ENCODE data around the gene PCCA. TPM values are rescaled to one million over a fixed set of nuclear protein-coding genes. Genes with fewer than 3 reads are reported as not detected.

PCCA gene
- total RNA-seq, 1 experiment from 2014 or later: 8.9 TPM

DNA sequence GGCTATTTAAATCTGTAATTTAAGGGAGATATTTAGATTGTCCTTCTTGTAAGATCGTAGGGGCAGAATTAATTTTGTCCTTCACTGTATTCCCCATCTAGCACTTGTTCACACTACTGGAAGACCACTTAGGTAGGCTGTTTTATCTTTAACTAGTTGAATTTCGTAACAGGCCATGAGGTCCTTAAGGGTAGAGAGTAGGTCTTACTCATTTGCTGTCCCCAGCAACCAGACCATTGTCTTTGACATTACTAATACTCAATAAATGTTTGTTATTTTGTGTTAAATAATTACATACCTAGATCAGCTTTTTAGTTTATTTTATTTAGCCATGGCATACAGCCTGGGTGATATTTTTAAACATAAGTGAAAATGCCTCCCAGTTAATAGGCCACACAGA is 177.1 kb downstream of the PCCA start:
- no peaks in the 10 kb centered on the region for H3K9me3 Mint-ChIP-seq (ENCODE audit: low read depth, unreplicated experiment)
- no peak overlapping the region for H3K4me3 Mint-ChIP-seq (ENCODE audit: low read depth, unreplicated experiment)
- H3K36me3 Mint-ChIP-seq (ENCODE audit: insufficient read depth, unreplicated experiment): no peaks in the 10 kb centered on the region
- CTCF ChIA-PET: no interaction called here
- no peaks in the 10 kb centered on the region for H3K27me3 Mint-ChIP-seq (ENCODE audit: unreplicated experiment)
- no peaks in the 10 kb centered on the region for H3K4me1 Mint-ChIP-seq (ENCODE audit: low read depth, unreplicated experiment)
- BruUV-seq (replicated peaks): no TSS peak
- H3K27ac Mint-ChIP-seq (ENCODE audit: unreplicated experiment): no peak overlapping the region
- intact Hi-C loops (cut with micrococcal nuclease; ENCODE audit: unreplicated experiment): no loop called here
- DNase-seq: no peak
- no peak for TF ChIP-seq CTCF (IDR thresholded peaks at IDR 0.05; ENCODE audit: unreplicated experiment)

DNA sequence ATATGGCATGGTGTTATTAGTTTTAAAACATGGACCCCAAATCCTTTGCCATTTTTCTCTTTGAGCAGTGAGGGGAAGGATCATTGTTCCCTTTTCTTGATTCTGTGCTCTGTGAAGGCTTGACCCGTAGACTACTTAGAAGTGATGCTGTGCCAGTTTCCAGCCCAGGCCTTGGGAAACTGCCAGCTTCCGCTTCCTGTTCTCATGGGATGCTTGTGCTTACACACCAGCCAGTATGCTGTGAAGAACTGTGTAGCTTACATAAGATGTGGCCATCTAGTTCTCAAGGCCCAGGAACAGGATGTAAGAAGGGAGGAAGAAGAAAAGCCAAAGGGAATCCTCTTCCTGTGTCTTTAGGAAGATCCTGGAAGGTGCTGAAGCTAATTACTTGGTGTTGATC is 180.9 kb downstream of the PCCA start:
- H3K9me3 Mint-ChIP-seq (ENCODE audit: low read depth, unreplicated experiment): no peaks in the 10 kb centered on the region
- H3K27me3 Mint-ChIP-seq (ENCODE audit: unreplicated experiment): no peaks in the 10 kb centered on the region
- H3K36me3 Mint-ChIP-seq (ENCODE audit: insufficient read depth, unreplicated experiment): no peaks in the 10 kb centered on the region
- H3K4me1 Mint-ChIP-seq (ENCODE audit: low read depth, unreplicated experiment): no peaks in the 10 kb centered on the region
- BruUV-seq (replicated peaks): no TSS peak
- TF ChIP-seq CTCF (IDR thresholded peaks at IDR 0.05; ENCODE audit: unreplicated experiment): no peak
- CTCF ChIA-PET: no interaction called here
- intact Hi-C loops (cut with micrococcal nuclease; ENCODE audit: unreplicated experiment): no loop called here
- H3K27ac Mint-ChIP-seq (ENCODE audit: unreplicated experiment): no peak overlapping the region
- no peak overlapping the region for H3K4me3 Mint-ChIP-seq (ENCODE audit: low read depth, unreplicated experiment)
- no peak for DNase-seq

DNA sequence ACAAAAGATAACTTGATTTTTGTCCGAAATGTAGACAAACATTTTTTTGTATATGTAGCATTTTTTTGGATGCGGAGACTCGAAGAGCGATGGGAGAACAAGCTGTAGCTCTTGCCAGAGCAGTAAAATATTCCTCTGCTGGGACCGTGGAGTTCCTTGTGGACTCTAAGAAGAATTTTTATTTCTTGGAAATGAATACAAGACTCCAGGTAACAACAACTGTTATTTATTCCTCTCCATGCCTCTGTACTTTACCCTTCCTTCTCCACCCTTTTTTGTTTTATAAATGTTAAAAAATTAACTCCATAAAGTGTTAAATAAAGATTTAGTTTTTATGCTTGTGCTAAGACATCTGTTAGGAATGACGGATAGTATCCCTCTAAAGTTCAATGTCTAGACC is 184.2 kb downstream of the PCCA start:
- Mint-ChIP-seq H3K27me3 (ENCODE audit: unreplicated experiment) (no peaks in the 10 kb centered on the region), H3K4me3 (ENCODE audit: low read depth, unreplicated experiment) (no peak overlapping the region), H3K4me1 (ENCODE audit: low read depth, unreplicated experiment) (no peaks in the 10 kb centered on the region), H3K27ac (ENCODE audit: unreplicated experiment) (no peak overlapping the region), H3K9me3 (ENCODE audit: low read depth, unreplicated experiment) (no peaks in the 10 kb centered on the region), H3K36me3 (ENCODE audit: insufficient read depth, unreplicated experiment) (no peaks in the 10 kb centered on the region)
- no peak for DNase-seq
- TF ChIP-seq CTCF (IDR thresholded peaks at IDR 0.05; ENCODE audit: unreplicated experiment): no peak
- no TSS peak for BruUV-seq (replicated peaks)
- CTCF ChIA-PET: no interaction called here
- intact Hi-C loops (cut with micrococcal nuclease; ENCODE audit: unreplicated experiment): no loop called here

GRCh38 chr13:100273552-100273951 is 184.7 kb downstream of the PCCA start:
- H3K27ac Mint-ChIP-seq (ENCODE audit: unreplicated experiment): no peak overlapping the region
- no peak overlapping the region for H3K4me3 Mint-ChIP-seq (ENCODE audit: low read depth, unreplicated experiment)
- H3K4me1 Mint-ChIP-seq (ENCODE audit: low read depth, unreplicated experiment): no peaks in the 10 kb centered on the region
- H3K9me3 Mint-ChIP-seq (ENCODE audit: low read depth, unreplicated experiment): no peaks in the 10 kb centered on the region
- TF ChIP-seq CTCF (IDR thresholded peaks at IDR 0.05; ENCODE audit: unreplicated experiment): no peak
- intact Hi-C loops (cut with micrococcal nuclease; ENCODE audit: unreplicated experiment): no loop called here
- no peaks in the 10 kb centered on the region for H3K27me3 Mint-ChIP-seq (ENCODE audit: unreplicated experiment)
- no peaks in the 10 kb centered on the region for H3K36me3 Mint-ChIP-seq (ENCODE audit: insufficient read depth, unreplicated experiment)
- DNase-seq: no peak
- CTCF ChIA-PET: no interaction called here
- BruUV-seq (replicated peaks): no TSS peak
